ENCODE measurements around the gene YJEFN3. TPM values are rescaled to one million over a fixed set of nuclear protein-coding genes. Genes with fewer than 3 reads are reported as not detected.

The YJEFN3 gene
- total RNA-seq, 1 experiment from 2014 or later = 25.3 TPM

DNA sequence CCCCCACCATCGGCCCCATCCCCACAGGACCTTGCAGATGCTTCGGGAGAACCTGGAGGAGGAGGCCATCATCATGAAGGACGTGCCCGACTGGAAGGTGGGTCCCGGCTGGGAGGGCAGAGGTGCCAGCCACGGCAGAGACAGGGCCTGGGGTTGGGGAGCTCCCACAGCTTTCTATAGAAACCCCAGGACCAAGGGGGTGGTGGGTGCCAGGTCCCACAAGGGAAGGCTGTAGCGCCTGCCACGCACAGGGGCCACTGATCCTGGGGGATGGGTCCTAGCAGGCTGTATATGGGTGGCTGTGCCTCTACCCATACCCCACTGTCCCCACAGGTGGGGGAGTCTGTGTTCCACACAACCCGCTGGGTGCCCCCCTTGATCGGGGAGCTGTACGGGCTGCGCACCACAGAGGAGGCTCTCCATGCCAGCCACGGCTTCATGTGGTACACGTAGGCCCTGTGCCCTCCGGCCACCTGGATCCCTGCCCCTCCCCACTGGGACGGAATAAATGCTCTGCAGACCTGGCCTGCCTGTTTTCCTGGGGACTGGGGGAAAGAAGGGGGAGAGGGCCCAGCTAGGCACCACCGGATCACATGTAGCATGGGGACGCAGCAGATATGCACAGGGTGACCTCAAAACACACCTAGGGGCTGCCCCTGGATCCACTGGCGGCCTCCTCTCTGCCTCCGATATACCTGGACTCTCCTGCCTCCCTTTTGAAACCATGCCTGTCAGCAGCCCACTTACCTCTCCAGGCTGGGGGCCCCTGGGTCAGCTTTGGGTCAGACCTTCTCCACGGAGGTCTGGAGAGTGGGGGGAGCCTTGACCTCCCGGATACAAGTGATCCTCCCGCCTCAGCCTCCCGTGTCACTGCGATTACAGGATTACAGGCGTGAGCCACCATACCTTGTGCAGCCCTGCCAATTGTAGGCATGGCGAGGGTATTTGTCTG, 761 bp upstream of the YJEFN3 start:
- Histone ChIP-seq H3K4me1 (ENCODE audit: control insufficient read depth in 1 of 2, insufficient read depth in 2 of 2, low read length in 2 of 2) (no peaks in the 10 kb centered on the region; a peak in 1 of 4 replicates), H3K79me2 (ENCODE audit: insufficient read depth, low read length) (peaks cover 33% of the 10 kb centered on the region), H3K36me3 (ENCODE audit: control insufficient read depth in 1 of 2, insufficient read depth in 2 of 2, low read length in 2 of 2) (peaks cover 0 to 9% of the 10 kb centered on the region in 2 experiments; a peak in 3 of 4 replicates), H3K4me2 (ENCODE audit: low read length) (no peak overlapping the region), H3K27ac (ENCODE audit: low read depth, low read length) (no peak overlapping the region), H3K9me2 (ENCODE audit: insufficient read depth) (no peaks in the 10 kb centered on the region), H4K20me1 (ENCODE audit: insufficient read depth) (no peaks in the 10 kb centered on the region), H3K9ac (ENCODE audit: low read length) (no peak overlapping the region), H3K27me3 (ENCODE audit: insufficient read depth, low read length) (no peaks in the 10 kb centered on the region), H2AFZ (ENCODE audit: low read depth, low read length, poor library complexity, severe bottlenecking) (no peak overlapping the region), H3K4me3 (replicated peaks in 1 of 2; ENCODE audit: low read depth in 1 of 2, low read length in 2 of 2) (no peak overlapping the region), H3K9me3 (ENCODE audit: control insufficient read depth in 1 of 2, insufficient read depth in 1 of 2, low read depth in 1 of 2, low read length in 2 of 2) (no peaks in the 10 kb centered on the region)
- RAD21 ChIA-PET (ENCODE audit: low non-redundant PET in 1 of 2, low total read pairs in 2 of 2, uncharacterized antibody in 2 of 2, unreplicated experiment in 2 of 2) = no interaction called here
- TF ChIP-seq SP1 (IDR thresholded peaks at IDR 0.05; ENCODE audit: low read depth) (no peak), TCF7L2 (IDR thresholded peaks at IDR 0.05; ENCODE audit: borderline replicate concordance, extremely low read depth, insufficient read depth, insufficient read length) (no peak), YY1 (IDR thresholded peaks at IDR 0.05; ENCODE audit: extremely low read depth, insufficient replicate concordance, low read depth, low read length) (no peak), SRF (IDR thresholded peaks at IDR 0.05; ENCODE audit: low read depth) (no peak), POLR2AphosphoS5 (IDR thresholded peaks at IDR 0.05; ENCODE audit: low read depth, low read length) (no peak), ELF1 (IDR thresholded peaks at IDR 0.05; ENCODE audit: borderline replicate concordance, low read depth) (no peak), POLR2A (IDR thresholded peaks at IDR 0.05; ENCODE audit: borderline replicate concordance, extremely low read depth, insufficient read depth, insufficient read length) (no peak), ZFX (IDR thresholded peaks at IDR 0.05) (no peak), EZH2phosphoT487 (IDR thresholded peaks at IDR 0.05; ENCODE audit: borderline replicate concordance) (no peak), RAD21 (IDR thresholded peaks at IDR 0.05; ENCODE audit: low read depth) (no peak), EZH2 (IDR thresholded peaks at IDR 0.05) (no peak), CBX3 (IDR thresholded peaks at IDR 0.05; ENCODE audit: low read depth) (no peak)
- TF ChIP-seq, protein P1, sequence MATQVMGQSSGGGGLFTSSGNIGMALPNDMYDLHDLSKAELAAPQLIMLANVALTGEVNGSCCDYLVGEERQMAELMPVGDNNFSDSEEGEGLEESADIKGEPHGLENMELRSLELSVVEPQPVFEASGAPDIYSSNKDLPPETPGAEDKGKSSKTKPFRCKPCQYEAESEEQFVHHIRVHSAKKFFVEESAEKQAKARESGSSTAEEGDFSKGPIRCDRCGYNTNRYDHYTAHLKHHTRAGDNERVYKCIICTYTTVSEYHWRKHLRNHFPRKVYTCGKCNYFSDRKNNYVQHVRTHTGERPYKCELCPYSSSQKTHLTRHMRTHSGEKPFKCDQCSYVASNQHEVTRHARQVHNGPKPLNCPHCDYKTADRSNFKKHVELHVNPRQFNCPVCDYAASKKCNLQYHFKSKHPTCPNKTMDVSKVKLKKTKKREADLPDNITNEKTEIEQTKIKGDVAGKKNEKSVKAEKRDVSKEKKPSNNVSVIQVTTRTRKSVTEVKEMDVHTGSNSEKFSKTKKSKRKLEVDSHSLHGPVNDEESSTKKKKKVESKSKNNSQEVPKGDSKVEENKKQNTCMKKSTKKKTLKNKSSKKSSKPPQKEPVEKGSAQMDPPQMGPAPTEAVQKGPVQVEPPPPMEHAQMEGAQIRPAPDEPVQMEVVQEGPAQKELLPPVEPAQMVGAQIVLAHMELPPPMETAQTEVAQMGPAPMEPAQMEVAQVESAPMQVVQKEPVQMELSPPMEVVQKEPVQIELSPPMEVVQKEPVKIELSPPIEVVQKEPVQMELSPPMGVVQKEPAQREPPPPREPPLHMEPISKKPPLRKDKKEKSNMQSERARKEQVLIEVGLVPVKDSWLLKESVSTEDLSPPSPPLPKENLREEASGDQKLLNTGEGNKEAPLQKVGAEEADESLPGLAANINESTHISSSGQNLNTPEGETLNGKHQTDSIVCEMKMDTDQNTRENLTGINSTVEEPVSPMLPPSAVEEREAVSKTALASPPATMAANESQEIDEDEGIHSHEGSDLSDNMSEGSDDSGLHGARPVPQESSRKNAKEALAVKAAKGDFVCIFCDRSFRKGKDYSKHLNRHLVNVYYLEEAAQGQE (IDR thresholded peaks at IDR 0.05; ENCODE audit: low read depth) = no peak
- TF ChIP-seq, protein P2, sequence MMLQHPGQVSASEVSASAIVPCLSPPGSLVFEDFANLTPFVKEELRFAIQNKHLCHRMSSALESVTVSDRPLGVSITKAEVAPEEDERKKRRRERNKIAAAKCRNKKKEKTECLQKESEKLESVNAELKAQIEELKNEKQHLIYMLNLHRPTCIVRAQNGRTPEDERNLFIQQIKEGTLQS (IDR thresholded peaks at IDR 0.05) = no peak
- intact Hi-C loops (cut with micrococcal nuclease) = no loop called here
- CTCF ChIA-PET = no interaction called here
- no peak for ATAC-seq
- no peak for DNase-seq (ENCODE audit: low read depth, low spot score)
- BruUV-seq (replicated peaks) = no TSS peak
- POLR2A ChIA-PET = no interaction called here
